NCI-H446 (cell line): ENCODE data around the gene PDE3A.
"Not testable (repeated sequence)": the region's sequence is repeated elsewhere in the genome, so short reads cannot be mapped to it uniquely, and the experiment has no call there.

Experiments
- DNase-seq, 2 experiments: peaks; one replicate each; lab custom pipeline; 2025; lab: John Stamatoyannopoulos, UW

Gene PDE3A

DNA sequence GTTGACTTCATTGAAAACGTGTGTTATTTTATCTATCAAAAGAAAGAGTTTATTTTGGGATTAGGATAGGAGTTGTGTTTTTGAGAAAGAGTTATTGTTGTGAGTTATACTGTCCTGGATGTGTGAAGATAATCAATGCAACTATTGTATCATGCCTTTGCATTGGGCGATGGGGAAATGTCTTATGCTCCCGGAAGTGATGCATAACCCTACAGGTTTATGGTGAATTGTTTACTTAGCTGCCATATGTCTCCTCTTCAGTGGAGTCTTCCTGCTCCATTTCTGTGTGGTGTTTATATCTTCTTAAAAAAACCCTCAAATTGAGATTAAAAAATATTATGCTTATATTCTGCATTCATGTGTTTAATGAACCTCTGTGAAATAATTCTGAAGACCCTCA lies 6.5 kb downstream of the PDE3A start:
- no peak for DNase-seq

DNA sequence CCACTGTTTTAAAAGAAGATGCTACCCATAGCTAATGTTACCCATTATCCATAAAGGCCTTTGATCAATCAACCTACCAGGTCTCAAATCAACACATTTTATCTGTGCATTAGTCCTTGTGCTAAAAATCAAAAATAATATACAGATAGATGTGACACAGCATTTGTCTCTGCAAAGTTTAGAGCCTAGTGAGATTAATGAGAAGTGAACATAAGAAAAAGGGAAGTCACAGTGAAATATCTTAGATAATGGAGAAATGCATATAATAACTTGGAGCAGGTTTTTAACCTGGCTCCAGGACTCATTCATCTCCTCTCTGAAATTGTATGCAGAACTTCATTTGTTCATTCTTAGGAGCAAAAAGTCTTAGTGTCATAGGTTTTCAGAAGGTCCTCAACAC lies 7.2 kb downstream of the PDE3A start:
- no peak for DNase-seq

DNA sequence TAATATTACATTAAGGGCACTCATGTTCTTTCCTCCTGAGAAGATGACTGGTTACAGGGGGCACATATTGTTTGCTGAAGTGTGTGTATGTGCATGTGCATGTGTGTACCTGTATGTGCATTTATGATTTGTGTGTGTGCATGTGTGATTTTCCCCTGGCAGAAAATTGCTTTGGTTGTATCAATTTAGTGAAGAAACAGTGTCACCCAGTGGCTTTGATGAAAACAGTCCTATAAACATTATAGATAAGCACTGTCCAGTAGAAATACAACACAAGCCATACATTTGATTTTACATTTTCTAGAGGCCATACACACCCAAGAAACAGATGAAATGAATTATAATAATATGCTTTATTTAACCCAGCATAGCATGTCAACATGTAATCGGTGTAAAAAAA lies 8.6 kb downstream of the PDE3A start:
- DNase-seq, result peak in 1 of 2 experiments; percentile 18

DNA sequence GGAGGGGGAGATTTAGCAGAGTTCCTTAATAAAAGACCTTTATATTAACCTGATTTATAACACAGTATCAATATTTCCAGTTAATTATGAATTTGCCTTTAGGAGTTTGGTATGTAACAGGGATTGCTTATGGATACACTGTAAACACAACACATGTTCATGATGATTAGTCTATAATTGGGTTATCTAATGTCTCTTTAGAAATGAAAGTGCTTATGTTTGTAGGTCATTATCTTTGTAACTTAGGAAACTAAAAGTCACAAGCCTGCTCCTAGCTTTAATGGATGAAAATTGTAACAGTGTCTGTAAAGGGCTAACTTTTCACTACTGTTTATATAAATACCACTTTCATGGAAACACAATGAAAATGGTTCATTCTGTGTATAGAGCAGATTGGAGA lies 9.4 kb downstream of the PDE3A start:
- no peak for DNase-seq

DNA sequence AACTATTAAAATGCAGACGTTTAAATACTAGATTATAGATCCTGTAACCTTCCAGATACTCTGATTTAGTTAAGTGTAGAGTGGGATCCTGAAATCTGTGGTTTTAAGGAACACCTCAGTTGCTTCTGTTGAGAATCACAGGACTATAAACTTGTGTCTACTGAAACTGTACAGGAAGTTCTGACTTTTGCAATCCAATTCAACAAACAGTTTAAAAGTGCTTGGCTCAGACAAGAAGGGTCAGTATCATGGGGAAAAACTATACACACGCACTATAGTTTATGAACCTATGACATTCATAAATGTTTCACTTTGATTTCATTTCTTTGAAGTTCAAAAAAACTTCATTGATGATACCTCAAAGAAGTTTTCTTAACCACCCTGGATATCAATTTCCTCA lies 13.8 kb downstream of the PDE3A start:
- DNase-seq, result no peak

DNA sequence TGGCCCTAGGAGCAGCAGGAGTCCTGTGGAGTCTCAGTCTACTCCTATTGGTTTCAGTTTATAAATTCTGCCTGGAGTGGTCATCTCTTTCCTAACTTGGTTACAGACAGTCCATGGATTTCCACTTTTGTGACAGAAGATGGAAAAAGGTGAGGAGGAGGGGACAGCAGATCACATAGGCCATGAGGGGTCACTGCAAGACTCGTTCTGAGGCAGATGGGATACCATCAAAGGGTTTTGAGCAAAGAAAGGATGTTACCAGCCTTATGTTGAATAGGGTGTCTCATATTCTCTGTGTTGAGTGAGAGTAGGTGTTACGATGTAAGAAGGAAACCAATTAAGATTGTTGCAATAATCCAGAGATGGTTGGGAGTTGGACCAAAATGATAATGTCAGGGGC lies 15.3 kb downstream of the PDE3A start:
- DNase-seq, result no peak

DNA sequence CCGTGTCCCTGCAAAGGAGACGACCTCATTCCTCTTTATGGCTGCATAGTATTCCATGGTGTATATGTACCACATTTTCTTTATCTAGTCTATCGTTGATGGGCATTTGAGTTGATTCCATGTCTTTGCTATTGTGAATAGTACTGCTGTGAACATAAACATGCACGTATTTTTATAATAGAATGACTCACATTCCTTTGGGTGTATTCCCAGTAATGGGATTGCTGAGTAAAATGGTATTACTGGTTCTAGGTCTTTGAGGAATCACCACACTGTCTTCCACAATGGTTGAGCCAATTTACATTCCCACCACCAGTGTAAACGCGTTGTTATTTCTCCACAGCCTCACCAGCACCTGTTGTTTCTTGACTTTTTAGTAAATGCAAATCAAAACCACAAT lies 16.5 kb downstream of the PDE3A start:
- DNase-seq, result not testable (repeated sequence)

DNA sequence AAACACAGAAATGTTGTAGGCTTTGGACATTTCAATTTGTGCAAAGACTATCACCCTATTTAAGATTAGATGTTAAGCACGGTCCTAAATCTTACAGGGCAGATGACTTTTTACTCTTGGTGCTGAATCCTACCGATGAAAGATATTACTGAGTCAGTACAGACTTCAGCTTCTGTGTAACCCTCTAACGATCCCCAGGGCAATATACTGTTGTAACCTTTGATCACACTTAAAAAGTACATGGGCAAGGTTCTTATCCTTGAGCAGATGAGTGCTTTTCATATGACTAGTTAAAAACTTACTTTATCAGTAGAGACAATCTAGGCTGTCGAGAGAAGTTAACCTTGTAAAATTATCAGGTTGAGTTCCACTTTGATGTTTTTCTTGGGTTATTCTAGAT lies 22.5 kb downstream of the PDE3A start:
- no peak for DNase-seq

DNA sequence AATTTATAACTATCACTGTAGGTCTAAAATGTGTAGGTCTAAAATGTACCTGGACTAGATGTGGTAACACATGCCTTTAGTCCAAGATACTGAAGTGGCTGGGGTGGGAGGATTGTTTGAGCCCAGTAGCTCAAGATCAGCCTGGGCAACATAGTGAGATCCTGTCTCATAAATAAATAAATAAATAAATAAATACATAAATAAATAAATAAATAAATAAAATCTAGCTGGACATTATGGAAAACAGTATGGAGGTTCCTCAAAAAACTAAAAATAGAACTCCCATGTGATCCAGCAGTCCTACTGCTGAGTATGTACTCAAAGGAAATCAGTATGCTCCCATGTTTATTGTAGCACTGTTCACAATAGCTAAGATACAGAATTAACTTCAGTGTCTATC lies 24.0 kb downstream of the PDE3A start:
- no peak for DNase-seq

DNA sequence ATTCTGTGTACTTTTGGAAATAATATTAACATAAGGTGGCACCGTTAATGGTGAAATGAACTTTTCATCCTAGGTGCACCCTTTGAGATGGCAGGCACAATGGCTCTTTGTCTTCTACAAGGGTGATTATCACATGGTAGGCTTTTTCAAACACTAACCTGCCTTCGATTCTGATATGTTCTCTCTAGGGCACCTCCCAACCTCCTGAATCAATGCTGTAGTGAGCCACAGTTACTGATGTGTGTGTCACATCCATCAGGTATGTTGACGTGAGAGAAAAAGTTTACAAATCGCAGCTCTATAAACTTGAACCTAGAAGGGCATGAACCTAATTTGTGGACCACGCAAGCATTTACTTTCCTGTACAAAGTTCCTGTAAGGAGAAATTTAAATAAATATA lies 25.4 kb downstream of the PDE3A start:
- DNase-seq, result no peak

DNA sequence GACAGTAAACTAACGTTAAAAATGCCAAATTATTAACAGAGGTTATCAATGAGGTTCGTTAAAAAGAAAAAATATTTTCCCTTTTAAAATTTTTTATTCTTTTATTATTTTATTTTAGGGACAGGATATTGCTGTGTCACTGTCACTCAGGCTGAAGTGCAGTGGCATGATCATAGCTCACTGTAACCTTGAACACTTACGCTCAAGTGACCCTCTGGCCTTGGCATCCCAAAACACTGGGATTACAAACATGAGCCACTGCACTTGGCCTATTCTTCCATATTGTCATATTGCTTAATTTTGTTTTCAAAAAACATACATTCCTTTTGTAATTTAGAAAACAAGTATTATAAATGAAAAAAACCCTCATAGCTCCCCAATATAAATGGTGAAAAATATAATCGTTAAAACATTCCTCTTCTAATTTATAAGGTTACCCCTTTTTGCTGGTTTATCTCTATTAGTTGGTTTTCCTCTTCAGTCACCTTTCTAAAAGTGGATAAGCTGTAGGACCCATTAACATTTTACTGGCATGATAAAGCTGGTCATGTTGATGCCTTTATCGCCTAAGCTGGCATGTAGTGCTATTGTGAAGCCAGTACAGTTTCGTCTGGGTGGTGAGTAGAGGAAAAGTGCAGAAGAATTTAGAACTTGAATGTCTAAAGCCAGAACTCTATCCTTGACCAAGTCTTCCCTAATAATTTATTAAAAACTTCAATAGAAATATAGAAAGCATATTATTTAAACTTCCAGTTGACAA lies 27.6 kb downstream of the PDE3A start:
- DNase-seq, result no peak

DNA sequence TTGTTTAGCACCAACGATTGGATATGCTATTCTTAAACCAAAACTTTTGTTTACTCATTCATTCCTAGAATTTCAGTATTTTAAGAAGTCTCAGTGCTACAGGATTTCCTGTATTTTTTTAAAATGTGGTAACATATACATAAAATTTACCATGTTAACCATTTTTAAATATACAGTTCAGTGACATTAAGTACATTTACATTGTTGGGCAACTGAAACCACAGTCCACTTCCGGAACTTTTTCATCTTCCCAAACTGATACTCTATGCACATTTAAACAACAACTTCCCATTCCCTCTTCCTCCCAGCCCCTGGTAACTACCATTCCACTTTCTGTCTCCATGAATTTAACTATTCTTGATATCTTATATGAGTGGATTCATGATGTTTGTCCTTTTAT lies 30.3 kb downstream of the PDE3A start:
- no peak for DNase-seq

DNA sequence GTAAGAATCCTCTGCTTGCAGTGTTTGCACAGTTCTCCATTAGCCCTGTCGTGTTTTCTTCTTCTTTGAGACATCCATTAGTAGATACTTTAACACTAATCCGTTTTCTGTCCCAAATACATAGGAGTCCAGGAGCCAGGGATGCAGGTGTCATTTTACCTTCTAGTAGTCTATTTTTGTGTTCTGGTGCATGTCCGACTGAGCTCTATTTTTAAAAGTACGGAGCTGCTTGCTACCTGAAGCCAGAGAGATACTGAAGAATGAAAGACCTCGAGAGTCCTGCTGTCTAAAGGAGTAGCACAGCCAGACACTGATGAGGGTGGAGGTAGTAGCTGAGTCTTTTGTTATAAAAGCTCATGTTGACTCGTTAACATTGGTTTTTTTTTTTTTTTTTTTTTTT lies 31.7 kb downstream of the PDE3A start:
- no peak for DNase-seq

DNA sequence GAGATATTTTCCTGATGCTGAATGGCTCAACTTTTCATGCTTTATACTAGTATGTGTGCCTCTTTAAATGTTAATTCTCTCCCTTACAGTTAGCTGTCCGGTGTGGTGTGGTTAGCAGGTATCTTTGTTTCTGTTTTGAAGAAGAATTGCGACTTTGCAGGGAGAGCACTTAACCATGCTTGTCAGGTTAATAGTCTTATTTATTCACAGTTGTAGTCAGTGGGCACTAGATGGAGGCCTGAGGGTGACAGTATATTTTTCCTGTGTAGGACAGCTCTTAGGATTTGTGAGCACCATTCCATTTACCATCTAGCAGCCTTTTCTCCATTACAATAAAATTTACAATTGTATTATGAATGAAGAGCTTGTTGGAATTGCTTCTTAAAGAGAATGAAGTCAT lies 34.9 kb downstream of the PDE3A start:
- DNase-seq, result no peak

DNA sequence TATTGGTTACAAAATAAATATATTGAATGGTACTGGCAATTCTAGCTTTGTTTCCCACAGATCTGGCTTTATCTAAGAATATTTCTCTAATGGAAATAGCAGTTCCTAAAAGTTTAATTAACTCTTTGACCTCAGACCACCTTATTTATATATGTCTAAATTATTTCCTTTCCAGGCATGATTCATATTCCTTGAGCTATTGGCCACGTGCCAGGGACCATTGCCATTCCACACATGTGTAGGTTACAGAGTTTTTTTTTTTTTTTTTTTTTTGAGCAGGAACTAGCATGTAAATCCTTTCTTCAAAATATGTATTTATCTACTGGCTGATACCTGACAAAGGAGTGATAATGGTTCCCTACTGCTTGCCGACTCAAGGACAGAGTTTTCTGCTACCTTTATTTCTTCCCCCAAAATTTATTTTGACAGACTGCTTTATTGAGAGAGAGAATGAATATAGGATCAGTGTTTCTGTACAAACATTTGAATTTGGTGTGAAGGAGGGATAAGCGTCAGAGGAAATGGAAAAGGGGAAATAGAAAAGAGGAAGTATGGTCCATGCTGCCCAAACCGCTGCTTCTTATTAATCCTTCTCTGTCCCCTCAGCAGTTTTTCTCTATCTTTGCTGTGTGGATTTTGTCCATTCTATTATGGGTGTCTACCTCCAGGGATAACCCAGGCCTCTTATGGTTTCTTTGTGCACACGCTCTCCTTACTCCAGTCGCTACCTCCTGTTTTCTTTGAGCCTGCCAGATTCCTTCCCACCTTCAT lies 36.4 kb downstream of the PDE3A start:
- DNase-seq, result no peak

DNA sequence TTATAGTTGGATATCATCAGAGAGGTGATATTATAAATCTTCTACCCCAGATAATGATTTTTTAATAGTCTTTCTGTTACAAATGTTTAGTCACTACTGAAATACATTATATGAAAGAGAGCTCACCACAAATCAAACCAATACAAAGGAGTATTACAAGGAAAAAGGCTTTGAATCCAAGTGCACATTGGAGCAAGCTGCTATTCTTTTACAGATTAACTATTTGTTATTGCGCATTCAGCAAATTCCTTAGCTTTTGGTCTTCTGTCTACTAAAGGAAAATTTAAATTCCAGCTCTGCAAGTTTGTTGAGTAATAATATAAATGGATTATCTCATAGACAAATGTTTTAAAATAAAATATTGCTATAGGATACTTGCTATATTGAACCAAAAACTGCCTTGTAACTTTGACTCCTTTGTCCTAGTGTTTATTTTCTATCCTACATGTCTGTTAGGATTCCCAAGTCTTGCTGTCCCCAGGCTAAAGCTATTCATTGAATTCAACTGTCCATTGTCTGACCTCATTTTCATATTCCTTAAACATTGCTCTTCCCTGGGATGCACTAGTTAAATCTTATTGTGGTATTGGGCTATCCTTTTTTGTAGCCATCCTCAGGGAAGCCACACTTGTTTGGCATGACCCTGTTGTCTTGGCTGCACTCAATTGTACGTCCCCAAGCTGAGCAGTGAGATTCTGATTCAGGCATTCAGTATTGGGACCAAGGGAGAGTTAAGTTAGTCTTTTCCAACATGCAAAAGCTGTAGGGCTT lies 41.5 kb downstream of the PDE3A start:
- DNase-seq, result no peak

DNA sequence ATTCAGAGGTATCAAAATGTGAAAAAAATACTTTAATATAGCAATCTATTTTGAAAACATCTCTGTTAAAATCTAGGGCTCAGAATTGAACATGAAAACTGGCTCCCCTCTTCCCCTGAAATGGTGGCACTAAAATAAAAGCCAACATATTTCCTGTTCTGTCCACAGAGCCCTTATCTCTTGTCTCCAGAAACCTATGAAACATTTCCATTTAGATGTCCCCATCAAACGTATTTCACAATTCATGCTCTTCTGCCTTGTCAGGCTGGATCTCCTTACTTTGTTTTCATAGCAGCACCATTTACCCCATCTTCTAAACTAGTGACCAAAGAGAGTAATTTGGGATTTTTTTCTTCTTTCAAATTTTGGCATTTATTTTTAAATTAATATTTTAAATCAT lies 42.4 kb downstream of the PDE3A start:
- no peak for DNase-seq

DNA sequence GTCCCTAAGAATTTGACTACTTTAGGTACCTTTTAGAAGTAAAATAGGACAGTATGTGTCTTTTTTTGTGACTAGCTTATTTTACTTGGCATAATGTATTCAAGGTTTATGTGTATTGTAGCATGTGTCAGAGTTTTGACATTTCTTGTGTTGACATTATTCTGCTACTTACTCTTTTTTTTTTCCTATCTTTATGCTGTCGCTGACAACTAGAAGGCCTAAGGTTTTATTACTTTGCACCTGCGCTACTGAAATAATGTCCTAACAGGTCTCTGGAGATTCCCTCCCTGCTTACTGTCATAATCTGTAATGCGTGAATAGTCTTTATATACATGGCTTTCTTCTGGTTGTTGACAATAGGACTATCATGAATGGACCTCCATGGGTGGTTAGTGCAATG lies 43.0 kb downstream of the PDE3A start:
- DNase-seq, result no peak

DNA sequence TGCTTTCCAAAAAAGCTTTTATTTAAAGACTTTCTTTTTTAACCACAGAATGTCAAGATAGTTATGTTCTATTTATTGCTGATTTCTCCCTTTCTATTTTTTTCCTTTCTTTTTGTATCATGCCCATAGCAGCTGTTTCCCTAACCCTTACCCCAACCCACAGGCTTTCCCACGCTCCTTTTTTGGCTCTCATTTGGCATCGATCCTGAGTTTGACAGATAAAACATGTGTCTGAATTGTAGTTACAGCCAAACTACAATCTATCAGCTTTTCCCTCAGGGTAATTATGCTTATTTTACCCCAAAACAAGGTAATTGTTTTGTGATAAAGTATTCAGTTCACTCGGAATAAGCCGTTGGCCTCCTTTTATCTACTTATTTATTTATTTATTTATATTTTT lies 46.7 kb downstream of the PDE3A start:
- peak in 1 of 2 experiments; percentile 46 for DNase-seq

DNA sequence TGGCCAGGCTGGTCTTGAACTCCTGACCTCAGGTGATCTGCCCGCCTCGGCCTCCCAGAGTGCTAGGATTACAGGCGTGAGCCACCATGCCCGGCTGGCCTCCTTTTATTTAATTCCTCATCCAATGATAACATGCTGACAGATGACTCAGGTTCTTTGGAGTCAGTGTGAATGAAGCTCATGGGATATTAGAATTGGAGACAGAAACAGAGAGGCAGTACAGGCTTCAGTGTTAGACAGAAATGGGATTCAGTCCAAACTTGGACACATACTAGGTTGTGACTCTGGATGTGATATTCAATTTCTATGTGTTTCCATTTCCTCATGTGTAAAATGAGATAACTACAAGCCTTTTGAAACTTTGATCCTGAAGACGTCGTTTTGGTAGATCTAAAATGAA lies 47.3 kb downstream of the PDE3A start:
- DNase-seq, result no peak

DNA sequence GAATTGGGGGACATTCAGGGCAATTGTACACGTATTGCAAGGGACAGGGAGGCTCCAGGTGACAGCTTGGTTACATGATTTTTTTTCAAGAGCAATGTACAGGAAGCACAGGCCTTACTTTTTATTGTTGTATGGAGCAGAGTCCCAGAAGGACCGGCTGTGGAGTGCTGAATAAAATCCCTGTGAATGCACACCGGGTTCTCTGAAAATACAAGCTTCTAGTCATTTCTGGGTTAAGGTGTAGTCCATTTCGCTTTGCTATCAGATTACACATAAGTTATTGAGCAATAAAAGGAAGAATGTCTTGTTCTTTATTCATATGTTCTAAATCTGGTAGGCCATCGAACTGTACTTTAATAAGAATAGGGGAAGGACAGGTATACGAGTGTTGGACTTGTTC lies 52.2 kb downstream of the PDE3A start:
- DNase-seq, result no peak

DNA sequence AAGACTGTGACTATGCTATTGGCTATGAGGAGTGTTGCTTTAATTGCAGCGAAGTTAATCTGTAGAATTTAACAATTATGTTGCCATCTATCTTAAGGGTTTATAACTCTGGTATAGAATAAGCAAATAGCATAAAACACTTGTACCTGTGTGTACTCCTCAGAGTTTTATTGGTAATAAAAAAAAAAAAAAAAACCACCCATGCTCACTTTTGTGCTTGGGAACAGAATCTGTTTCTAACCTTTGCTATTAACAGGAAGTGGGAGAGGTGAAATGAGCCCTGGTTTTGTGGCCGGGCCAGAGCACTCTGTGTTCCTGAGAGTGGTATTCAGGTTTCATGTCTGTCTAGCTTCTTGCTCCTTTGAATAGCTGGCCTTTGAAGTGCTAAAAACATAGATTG lies 53.1 kb downstream of the PDE3A start:
- no peak for DNase-seq

DNA sequence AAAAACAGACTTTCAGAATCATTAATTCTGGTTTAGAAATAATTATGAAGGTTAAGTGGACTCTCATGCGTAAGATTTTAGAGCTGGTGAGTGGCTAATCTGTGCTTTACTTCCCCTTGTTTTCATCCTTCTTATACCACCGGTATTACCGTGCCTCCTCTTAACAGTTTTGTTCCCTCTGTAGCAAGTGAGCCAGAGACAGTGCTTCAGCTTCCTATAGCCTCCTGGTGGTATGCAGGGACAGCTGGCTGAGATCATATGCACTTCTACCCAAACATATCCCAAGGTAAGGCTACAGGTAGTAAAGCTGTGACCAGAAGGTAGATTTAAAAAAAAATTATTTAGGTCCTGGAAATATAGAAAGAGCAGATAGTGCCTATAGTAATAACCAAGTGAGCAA lies 55.2 kb downstream of the PDE3A start:
- DNase-seq, result no peak
